ENCODE data around the gene RBM18.

DNA sequence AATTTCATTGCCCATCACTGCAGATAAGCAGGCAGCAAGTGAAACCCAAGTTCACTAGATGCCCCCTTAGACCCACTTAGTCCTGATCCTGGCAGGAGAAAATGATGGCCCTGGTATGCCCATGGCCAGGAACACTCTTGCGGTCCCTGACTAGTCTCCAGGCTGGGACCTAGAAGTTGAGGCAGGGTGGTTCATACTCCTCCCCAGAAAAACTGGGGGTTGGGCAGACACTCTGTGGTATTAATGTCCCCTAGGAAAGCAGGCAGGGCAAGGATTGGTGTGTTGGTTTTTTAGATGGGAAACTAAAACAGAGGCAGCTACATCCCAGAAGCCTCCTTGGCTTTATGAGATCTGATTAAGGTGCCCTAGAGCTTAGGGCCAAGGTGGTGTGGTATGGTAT, 49.0 kb downstream of the RBM18 start:
- TF ChIP-seq EZH2 (IDR thresholded peaks at IDR 0.05; ENCODE audit: borderline replicate concordance, insufficient read depth, low read depth, low read length, poor library complexity, severe bottlenecking) = no peak
- TF ChIP-seq, protein P1, sequence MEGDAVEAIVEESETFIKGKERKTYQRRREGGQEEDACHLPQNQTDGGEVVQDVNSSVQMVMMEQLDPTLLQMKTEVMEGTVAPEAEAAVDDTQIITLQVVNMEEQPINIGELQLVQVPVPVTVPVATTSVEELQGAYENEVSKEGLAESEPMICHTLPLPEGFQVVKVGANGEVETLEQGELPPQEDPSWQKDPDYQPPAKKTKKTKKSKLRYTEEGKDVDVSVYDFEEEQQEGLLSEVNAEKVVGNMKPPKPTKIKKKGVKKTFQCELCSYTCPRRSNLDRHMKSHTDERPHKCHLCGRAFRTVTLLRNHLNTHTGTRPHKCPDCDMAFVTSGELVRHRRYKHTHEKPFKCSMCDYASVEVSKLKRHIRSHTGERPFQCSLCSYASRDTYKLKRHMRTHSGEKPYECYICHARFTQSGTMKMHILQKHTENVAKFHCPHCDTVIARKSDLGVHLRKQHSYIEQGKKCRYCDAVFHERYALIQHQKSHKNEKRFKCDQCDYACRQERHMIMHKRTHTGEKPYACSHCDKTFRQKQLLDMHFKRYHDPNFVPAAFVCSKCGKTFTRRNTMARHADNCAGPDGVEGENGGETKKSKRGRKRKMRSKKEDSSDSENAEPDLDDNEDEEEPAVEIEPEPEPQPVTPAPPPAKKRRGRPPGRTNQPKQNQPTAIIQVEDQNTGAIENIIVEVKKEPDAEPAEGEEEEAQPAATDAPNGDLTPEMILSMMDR (IDR thresholded peaks at IDR 0.05) = no peak
